NB4 (cell line): ENCODE data around the gene EPB41L3.

Experiments
- DNase-seq: peaks from one replicate; pipeline ENCODE4 v3.0.0; 2010; ENCODE audit warnings: low read depth
- H3K4me3 ChIP-seq: one replicate; pipeline ENCODE4 v1.5.1; 2011; ENCODE audit warnings: mild to moderate bottlenecking, low read depth, low read length, moderate library complexity
- MYC ChIP-seq: IDR thresholded peaks from 2 replicates; pipeline ENCODE4 v1.6.1; 2011; ENCODE audit warnings: low read depth, low read length
- POLR2A ChIP-seq: IDR thresholded peaks from 2 replicates; pipeline ENCODE4 v1.6.1; 2011; ENCODE audit warnings: mild to moderate bottlenecking; ENCODE audit not compliant: insufficient read length; ENCODE audit errors: extremely low read depth
- TF ChIP-seq, protein P1 (sequence below): IDR thresholded peaks from one replicate; pipeline ENCODE4 v1.5.1; 2012; ENCODE audit warnings: low read depth, low read length
- TF ChIP-seq, protein P2 (sequence below): IDR thresholded peaks from 2 replicates; pipeline ENCODE4 v1.6.1; 2011; ENCODE audit warnings: low read depth, low read length

The EPB41L3 gene

DNA sequence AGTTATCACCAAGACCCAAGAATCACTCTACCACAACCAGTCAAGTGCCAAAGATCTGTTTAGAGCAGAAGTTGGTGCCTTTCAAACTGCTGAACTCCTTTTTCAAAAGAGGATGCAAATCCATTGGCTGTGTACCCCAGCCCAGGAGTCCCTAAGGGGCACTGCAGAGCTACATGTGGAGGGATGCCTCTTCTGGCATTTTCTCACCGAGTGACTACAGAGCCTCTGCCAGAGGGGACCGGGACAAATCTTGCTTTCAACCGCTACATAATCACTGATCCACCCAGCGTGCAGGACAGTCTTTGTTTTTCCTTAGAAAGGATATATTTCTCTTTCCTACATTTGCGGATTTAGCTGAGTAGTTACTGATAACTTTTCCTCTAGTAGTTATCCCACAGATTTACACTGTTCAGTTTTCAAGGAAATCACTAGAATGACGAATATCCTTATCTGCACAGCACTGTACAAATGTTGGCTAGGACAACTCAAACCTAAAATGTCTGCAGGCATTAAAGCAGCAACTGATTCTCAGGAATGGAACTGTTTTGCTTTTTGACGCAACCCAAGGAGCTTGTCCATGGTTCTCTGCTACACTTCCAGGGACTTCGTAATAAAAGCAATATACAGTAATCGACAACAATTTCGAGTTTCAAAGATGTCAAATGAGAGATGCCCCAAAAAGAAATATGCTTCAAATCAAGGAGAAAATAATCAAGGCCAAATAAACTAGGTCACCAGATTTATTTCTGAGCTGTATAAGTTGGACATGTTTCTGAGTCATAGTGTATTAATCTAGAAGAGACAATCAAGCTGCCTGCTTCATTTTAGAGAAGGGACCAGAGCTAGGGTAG, 24.1 kb downstream of the EPB41L3 start:
- H3K4me3 ChIP-seq, result no peak overlapping the region
- TF ChIP-seq POLR2A (no peak), MYC (no peak)
- TF ChIP-seq, protein P1, sequence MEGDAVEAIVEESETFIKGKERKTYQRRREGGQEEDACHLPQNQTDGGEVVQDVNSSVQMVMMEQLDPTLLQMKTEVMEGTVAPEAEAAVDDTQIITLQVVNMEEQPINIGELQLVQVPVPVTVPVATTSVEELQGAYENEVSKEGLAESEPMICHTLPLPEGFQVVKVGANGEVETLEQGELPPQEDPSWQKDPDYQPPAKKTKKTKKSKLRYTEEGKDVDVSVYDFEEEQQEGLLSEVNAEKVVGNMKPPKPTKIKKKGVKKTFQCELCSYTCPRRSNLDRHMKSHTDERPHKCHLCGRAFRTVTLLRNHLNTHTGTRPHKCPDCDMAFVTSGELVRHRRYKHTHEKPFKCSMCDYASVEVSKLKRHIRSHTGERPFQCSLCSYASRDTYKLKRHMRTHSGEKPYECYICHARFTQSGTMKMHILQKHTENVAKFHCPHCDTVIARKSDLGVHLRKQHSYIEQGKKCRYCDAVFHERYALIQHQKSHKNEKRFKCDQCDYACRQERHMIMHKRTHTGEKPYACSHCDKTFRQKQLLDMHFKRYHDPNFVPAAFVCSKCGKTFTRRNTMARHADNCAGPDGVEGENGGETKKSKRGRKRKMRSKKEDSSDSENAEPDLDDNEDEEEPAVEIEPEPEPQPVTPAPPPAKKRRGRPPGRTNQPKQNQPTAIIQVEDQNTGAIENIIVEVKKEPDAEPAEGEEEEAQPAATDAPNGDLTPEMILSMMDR, result no peak
- TF ChIP-seq, protein P2, sequence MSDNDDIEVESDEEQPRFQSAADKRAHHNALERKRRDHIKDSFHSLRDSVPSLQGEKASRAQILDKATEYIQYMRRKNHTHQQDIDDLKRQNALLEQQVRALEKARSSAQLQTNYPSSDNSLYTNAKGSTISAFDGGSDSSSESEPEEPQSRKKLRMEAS, result no peak
- no peak for DNase-seq

DNA sequence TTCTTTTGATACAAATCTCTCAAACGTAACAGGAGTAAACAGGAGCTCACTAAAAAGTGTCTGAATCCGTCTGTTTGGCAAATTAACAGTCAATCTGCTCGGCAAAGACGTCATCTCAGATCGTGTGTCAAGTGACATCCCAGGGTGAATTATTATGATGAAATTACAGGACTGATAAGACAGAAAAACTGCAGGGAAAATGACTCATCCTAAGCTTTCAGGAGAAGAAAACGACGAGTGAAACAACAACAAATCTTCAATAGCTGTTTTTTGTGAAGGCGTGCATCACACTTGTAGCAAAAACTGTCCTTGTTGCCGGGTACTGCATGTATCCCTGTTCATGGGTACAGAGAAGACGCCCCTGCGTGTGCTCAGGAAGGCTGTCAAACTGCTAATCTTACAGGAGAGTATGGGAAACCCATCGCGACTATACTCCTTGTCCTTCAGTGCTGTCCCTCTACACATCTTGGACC, 24.9 kb downstream of the EPB41L3 start:
- TF ChIP-seq POLR2A (no peak), MYC (no peak)
- TF ChIP-seq, protein P2, result no peak
- TF ChIP-seq, protein P1, result no peak
- no peak overlapping the region for H3K4me3 ChIP-seq
- DNase-seq, result no peak

DNA sequence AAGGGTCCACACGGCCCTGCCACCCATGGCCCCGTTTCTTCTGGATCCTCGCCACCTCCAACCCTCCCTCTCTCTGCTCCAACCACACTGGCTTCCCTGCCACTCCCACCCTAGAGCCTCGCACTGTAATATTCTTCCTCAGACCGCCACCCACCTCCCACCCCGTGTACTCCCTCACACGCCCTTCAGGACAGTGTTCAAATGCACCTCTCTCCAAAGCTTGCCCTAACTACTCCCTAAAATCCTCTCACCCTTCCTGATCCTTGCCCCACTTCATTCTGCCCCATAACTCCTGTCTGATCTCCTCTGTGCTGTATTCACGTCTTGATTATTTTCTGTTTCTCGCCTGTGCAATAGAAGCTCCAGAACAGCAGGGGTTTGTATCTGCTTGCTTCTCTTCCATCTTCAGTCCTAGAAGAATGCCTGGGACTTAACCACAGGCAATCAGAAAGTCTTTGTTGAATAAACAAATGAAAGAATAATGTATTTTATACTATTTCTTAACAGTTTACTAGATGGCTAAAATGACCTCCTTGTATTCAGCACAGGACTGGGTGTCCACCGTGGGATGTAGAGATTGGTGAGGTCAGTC, 25.5 kb downstream of the EPB41L3 start:
- no peak overlapping the region for H3K4me3 ChIP-seq
- TF ChIP-seq POLR2A (no peak), MYC (no peak)
- TF ChIP-seq, protein P2, result no peak
- TF ChIP-seq, protein P1, result no peak
- no peak for DNase-seq

DNA sequence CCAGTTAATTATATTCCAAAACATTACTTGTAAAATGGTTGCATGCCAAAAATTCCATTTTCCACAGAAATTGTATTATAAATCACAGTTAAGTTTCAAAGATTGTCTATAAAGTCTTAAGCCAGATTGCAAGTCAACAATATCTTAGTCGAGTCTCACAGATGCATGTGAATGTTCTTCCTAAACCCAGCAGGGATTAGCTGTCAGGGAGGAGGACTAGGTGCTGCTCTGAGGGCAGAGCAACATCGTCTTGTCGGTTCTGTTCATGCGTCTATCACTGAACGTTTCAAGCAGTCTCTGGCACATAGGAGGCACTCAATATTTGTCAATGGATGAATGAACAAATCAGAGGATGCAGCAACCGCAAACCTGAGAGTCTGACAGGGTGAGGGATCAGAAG, 27.0 kb downstream of the EPB41L3 start:
- TF ChIP-seq, protein P1, result no peak
- TF ChIP-seq MYC (no peak), POLR2A (no peak)
- TF ChIP-seq, protein P2, result no peak
- no peak for DNase-seq
- no peak overlapping the region for H3K4me3 ChIP-seq

DNA sequence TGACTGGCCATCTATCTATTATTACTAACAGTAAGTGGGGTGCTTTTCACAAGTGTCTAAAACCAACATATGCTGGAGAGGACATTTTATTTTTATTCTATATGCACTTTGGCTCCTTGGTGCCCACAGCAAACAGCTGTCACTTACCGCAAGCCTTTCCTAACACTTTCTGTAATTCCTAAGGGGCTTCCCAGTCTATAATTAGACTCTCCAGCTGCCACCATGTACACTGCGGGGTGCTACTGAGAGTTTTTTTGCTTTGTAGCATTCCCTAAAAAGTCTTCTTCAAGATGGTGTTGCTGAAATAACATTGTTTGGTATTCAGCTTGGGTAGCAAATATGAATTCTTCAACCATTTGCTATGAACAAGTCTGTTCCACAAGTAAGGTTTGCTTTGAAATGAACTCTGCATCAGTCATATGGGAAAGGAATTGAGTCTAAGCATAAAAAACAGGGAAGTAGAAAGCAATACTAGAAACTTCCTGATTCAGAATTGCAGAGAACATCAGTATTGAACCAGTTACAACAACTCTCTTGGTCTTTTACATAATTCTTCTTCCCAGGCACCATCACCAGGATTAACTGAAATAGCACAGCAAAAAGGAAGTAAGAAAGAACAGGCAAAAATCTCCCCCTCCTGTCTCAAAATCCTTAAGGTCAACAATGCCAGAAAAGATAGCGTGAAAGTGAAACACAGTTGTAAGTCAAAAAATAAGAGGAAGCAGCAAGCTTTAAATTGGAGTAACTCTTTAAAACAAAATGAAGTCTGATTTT, 28.6 kb downstream of the EPB41L3 start:
- peak; percentile 14 for DNase-seq
- no peak overlapping the region for H3K4me3 ChIP-seq
- TF ChIP-seq, protein P1, result no peak
- TF ChIP-seq POLR2A (no peak), MYC (no peak)
- TF ChIP-seq, protein P2, result no peak
